B cell (primary cell): ENCODE measurements around the gene MAP3K5. TPM values are rescaled to one million over a fixed set of nuclear protein-coding genes. Genes with fewer than 3 reads are reported as not detected.

Experiments used
- ATAC-seq: fragments of 200-7000 bp; cut with Tn5 transposase; one replicate; pipeline ENCODE4 v1.10.0; 2021; ENCODE audit warnings: low read depth, mild to moderate bottlenecking, moderate number of reproducible peaks, moderate library complexity
- CTCF ChIA-PET: fragments of 350-600 bp; sonication (Branson Sonifier 250); formaldehyde crosslinking; loops from one replicate; lab custom pipeline; 2021; ENCODE audit warnings: antibody characterized with exemption, inconsistent platforms; lab: Charles Lee
- POLR2A ChIA-PET: fragments of 350-600 bp; sonication (Branson Sonifier 250); formaldehyde crosslinking; loops from one replicate; lab custom pipeline; 2021; ENCODE audit warnings: antibody characterized with exemption; lab: Charles Lee
- DNase-seq: peaks from one replicate; pipeline ENCODE4 v3.0.0; 2013
- H2AFZ ChIP-seq: 2 replicates; pipeline ENCODE4 v1.6.1; 2012; ENCODE audit warnings: mild to moderate bottlenecking, low read depth, low read length; ENCODE audit not compliant: insufficient read depth, poor library complexity, severe bottlenecking
- H3K27ac ChIP-seq, 2 donors: 1 replicate in 1 of 2; 2 replicates in 1 of 2; pipeline ENCODE4 v1.5.1; 2012 to 2013; ENCODE audit warnings: low read length in 2 of 2, mild to moderate bottlenecking in 2 of 2, moderate library complexity in 1 of 2
- H3K27me3 ChIP-seq, 4 experiments: fragments of 200-600 bp in 1 of 4; sonication (generic) in 1 of 4; replicated peaks in 1 of 4; 1 replicate in 2 of 4; 2 replicates in 2 of 4; pipeline versions ENCODE4 v1.6.1 to v1.7.0; 2013 to 2016; ENCODE audit warnings: low read length in 3 of 4, mild to moderate bottlenecking in 2 of 4, mixed read lengths in 1 of 4, moderate library complexity in 1 of 4; ENCODE audit not compliant: insufficient read depth in 4 of 4, control insufficient read depth in 3 of 4; ENCODE audit errors: control extremely low read depth in 1 of 4
- H3K36me3 ChIP-seq, 2 experiments: replicated peaks in 1 of 2; 1 replicate in 1 of 2; 2 replicates in 1 of 2; pipeline versions ENCODE4 v1.6.1 to v1.7.1; 2013; ENCODE audit warnings: low read length in 1 of 2; ENCODE audit not compliant: insufficient read depth in 2 of 2, control insufficient read depth in 1 of 2; ENCODE audit errors: control extremely low read depth in 1 of 2, extremely low read depth in 1 of 2
- H3K4me1 ChIP-seq, 2 donors: fragments of 200-600 bp in 1 of 2; sonication (generic) in 1 of 2; 1 replicate in 1 of 2; 2 replicates in 1 of 2; pipeline versions ENCODE4 v1.5.1 to v1.6.1; 2013 to 2017; ENCODE audit warnings: low read length in 2 of 2; ENCODE audit not compliant: control insufficient read depth in 2 of 2, insufficient read depth in 2 of 2
- H3K4me2 ChIP-seq: replicated peaks from 2 replicates; pipeline ENCODE3; 2012; ENCODE audit warnings: mild to moderate bottlenecking, low read depth, low read length; ENCODE audit not compliant: poor library complexity, severe bottlenecking
- H3K4me3 ChIP-seq, 5 experiments: fragments of 200-600 bp in 1 of 5; sonication (generic) in 1 of 5; 1 replicate in 3 of 5; 2 replicates in 2 of 5; pipeline versions ENCODE4 v1.5.1 to v1.7.0; 2011 to 2016; ENCODE audit warnings: low read length in 4 of 5, mild to moderate bottlenecking in 4 of 5, low read depth in 2 of 5, control low read depth in 1 of 5, moderate library complexity in 1 of 5; ENCODE audit not compliant: insufficient read depth in 1 of 5; ENCODE audit errors: control extremely low read depth in 1 of 5, extremely low read depth in 1 of 5
- H3K79me2 ChIP-seq: fragments of 200-600 bp; sonication (generic); one replicate; pipeline ENCODE4 v1.6.0; 2016; ENCODE audit warnings: low read length; ENCODE audit not compliant: control insufficient read depth, insufficient read depth
- H3K9ac ChIP-seq: fragments of 200-600 bp; sonication (generic); 2 replicates; pipeline ENCODE4 v1.6.1; 2017; ENCODE audit warnings: mild to moderate bottlenecking, low read length, moderate library complexity
- H3K9me3 ChIP-seq, 3 donors: one replicate each; pipeline versions ENCODE4 v1.6.1 to v1.7.1; 2013; ENCODE audit warnings: low read length in 2 of 3; ENCODE audit not compliant: control insufficient read depth in 2 of 3, insufficient read depth in 1 of 3; ENCODE audit errors: control extremely low read depth in 1 of 3
- H4K20me1 ChIP-seq: 2 replicates; pipeline ENCODE4 v1.6.0; 2012; ENCODE audit warnings: mild to moderate bottlenecking, low read length; ENCODE audit not compliant: insufficient read depth, control insufficient read depth, poor library complexity, severe bottlenecking
- H3K27ac Mint-ChIP-seq: one replicate; pipeline ENCODE4 v1.8.0; 2021; ENCODE audit warnings: mixed read lengths
- H3K27me3 Mint-ChIP-seq: one replicate; pipeline ENCODE4 v1.8.0; 2021; ENCODE audit warnings: mixed read lengths
- H3K4me1 Mint-ChIP-seq: one replicate; pipeline ENCODE4 v1.8.0; 2021; ENCODE audit warnings: mixed read lengths
- H3K4me3 Mint-ChIP-seq: one replicate; pipeline ENCODE4 v1.8.0; 2021; ENCODE audit warnings: mixed read lengths
- H3K9me3 Mint-ChIP-seq: one replicate; pipeline ENCODE4 v1.8.0; 2022; ENCODE audit warnings: mixed read lengths; ENCODE audit not compliant: insufficient read depth
- CTCF ChIP-seq: fragments of 200-600 bp; IDR thresholded peaks from one replicate; pipeline ENCODE4 v1.8.0; 2022; ENCODE audit warnings: antibody characterized with exemption, mild to moderate bottlenecking
- EZH2 ChIP-seq: IDR thresholded peaks from 2 replicates; pipeline ENCODE4 v1.6.1; 2012; ENCODE audit warnings: borderline replicate concordance, low read depth, mild to moderate bottlenecking, moderate library complexity, low read length; ENCODE audit not compliant: insufficient read depth, poor library complexity, severe bottlenecking
- WGBS: methylation state at CpG from one replicate; pipeline ENCODE4 v1.1.5; 2013; ENCODE audit warnings: missing lambda C conversion rate; ENCODE audit not compliant: insufficient coverage; 5-methylcytosine and 5-hydroxymethylcytosine counted together
- intact Hi-C: fragments of 100-400 bp; cut with micrococcal nuclease; formaldehyde crosslinking; loops from one replicate; pipeline ENCODE4 v1.10.0; 2022
- polyA plus RNA-seq: library from polyadenylated mRNA; depleted of rRNA; stranded (reverse); fragments of >200 nt; gene quantifications from 2 replicates; pipeline ENCODE4 v1.2.3, GENCODE V29; 2012
- total RNA-seq, 2 donors: library from RNA; stranded (reverse); fragments of 120-200 nt in 1 of 2; gene quantifications; 1 replicate in 1 of 2; 2 replicates in 1 of 2; pipeline versions ENCODE4 v1.2.3 to v1.2.4, GENCODE V29; 2013 to 2022

Gene MAP3K5
- total and polyA plus RNA-seq, 2 donors (not counting 1 experiment from before 2014, with no cell fraction given) = 5.7 to 34.1 TPM

- no peak overlapping the region for H3K4me3 ChIP-seq
- H3K9ac ChIP-seq = no peak overlapping the region
- DNase-seq = no peak
- H3K4me1 Mint-ChIP-seq = peaks cover 6% of the 10 kb centered on the region
- no peak overlapping the region for H3K4me2 ChIP-seq
- H3K9me3 ChIP-seq = no peaks in the 10 kb centered on the region
- H4K20me1 ChIP-seq = peaks cover 8% of the 10 kb centered on the region
- peaks cover 3 to 43% of the 10 kb centered on the region in 2 experiments for H3K36me3 ChIP-seq
- no peak overlapping the region for H3K27ac ChIP-seq
- peaks cover 3% of the 10 kb centered on the region for H3K79me2 ChIP-seq
- no peak overlapping the region for H3K27ac Mint-ChIP-seq
- ATAC-seq = no peak
- no peak overlapping the region for H3K4me3 Mint-ChIP-seq
- H3K9me3 Mint-ChIP-seq = no peaks in the 10 kb centered on the region
- H3K4me1 ChIP-seq = no peaks in the 10 kb centered on the region
- H3K27me3 Mint-ChIP-seq = no peaks in the 10 kb centered on the region
- no peak overlapping the region for H2AFZ ChIP-seq
- POLR2A ChIA-PET = no interaction called here
- CTCF ChIA-PET = interaction anchor here (1.6 to 2.1 kb wide), 2 partner anchors 52 to 96 kb away, joined by 6 read pairs; partner anchors contain the start of gene MAP3K5
- intact Hi-C loops = no loop called here
- H3K27me3 ChIP-seq = no peaks in the 10 kb centered on the region
- TF ChIP-seq CTCF (no peak), EZH2 (no peak)
- WGBS = 96% methylated on average over 3 of the region's 7 CpGs
Observed at GRCh38 chr6:136696783-136697364, 95.4 kb downstream of the MAP3K5 start.

GRCh38 chr6:136696238-136696637 lies 96.0 kb downstream of the MAP3K5 start:
- ATAC-seq (no peak), DNase-seq (no peak)
- H3K4me3 ChIP-seq = no peak overlapping the region
- intact Hi-C loops = no loop called here
- Mint-ChIP-seq H3K27me3 (no peaks in the 10 kb centered on the region), H3K27ac (no peak overlapping the region), H3K4me1 (peaks cover 6% of the 10 kb centered on the region), H3K4me3 (no peak overlapping the region), H3K9me3 (no peaks in the 10 kb centered on the region)
- H3K4me1 ChIP-seq = no peaks in the 10 kb centered on the region
- no peak overlapping the region for H3K9ac ChIP-seq
- peaks cover 8% of the 10 kb centered on the region for H4K20me1 ChIP-seq
- peaks cover 3 to 43% of the 10 kb centered on the region in 2 experiments for H3K36me3 ChIP-seq
- CTCF ChIA-PET = interaction anchor here (1.6 kb wide), 1 partner anchor 96 kb away, joined by 6 read pairs; the partner anchor contains the start of gene MAP3K5
- H3K27ac ChIP-seq = no peak overlapping the region
- no peaks in the 10 kb centered on the region for H3K9me3 ChIP-seq
- no peak overlapping the region for H3K4me2 ChIP-seq
- no peak overlapping the region for H2AFZ ChIP-seq
- POLR2A ChIA-PET = no interaction called here
- no CpG with 5 or more reads among the region's 2 CpGs for WGBS
- TF ChIP-seq EZH2 = no peak
- no peak for TF ChIP-seq CTCF
- H3K27me3 ChIP-seq = no peaks in the 10 kb centered on the region
- H3K79me2 ChIP-seq = no peaks in the 10 kb centered on the region
